SH-SY5Y (cell line): ENCODE data around the gene CFAP20DC.

Experiments
- GATA2 ChIP-seq: IDR thresholded peaks from 2 replicates; pipeline ENCODE4 v1.6.1; 2011; ENCODE audit warnings: mild to moderate bottlenecking, low read depth, low read length
- GATA3 ChIP-seq: IDR thresholded peaks from 2 replicates; pipeline ENCODE4 v1.6.1; 2011; ENCODE audit warnings: low read depth, mild to moderate bottlenecking, low read length, moderate library complexity

- TF ChIP-seq GATA2: no peak
- TF ChIP-seq GATA3: no peak
Observed at GRCh38 chr3:58754074-58754473, 295.8 kb downstream of the CFAP20DC start.
